A549 (cell line): ENCODE data around the gene HUNK. TPM values are rescaled to one million over a fixed set of nuclear protein-coding genes. Genes with fewer than 3 reads are reported as not detected.

ENCODE experiments used
- ATAC-seq, 2 experiments: fragments of 200-7000 bp in 1 of 2; fragments of >200 bp in 1 of 2; cut with Nextera tagmentation in 1 of 2; cut with Tn5 transposase in 1 of 2; 3 replicates each; pipeline versions ENCODE4 v1.8.0 to v1.9.1; 2018 to 2020; ENCODE audit warnings: mild to moderate bottlenecking in 1 of 2, moderate library complexity in 1 of 2
- CTCF ChIA-PET: fragments of 300-600 bp; sonication (Branson Sonifier 250); formaldehyde crosslinking; extraction: SDS; loops from one replicate; lab custom pipeline; 2021; ENCODE audit warnings: antibody characterized with exemption, inconsistent platforms; lab: Yijun Ruan, JAX
- POLR2A ChIA-PET: fragments of 350-600 bp; formaldehyde crosslinking; extraction: SDS; loops from one replicate; lab custom pipeline; 2021; ENCODE audit warnings: antibody characterized with exemption, inconsistent platforms; lab: Yijun Ruan, JAX
- DNase-seq, 2 experiments: peaks; one replicate each; pipeline versions ENCODE4 v3.0.0 to v3.0.0-alpha.2; 2011 to 2016; ENCODE audit warnings: low read depth in 1 of 2, low spot score in 1 of 2
- FAIRE-seq: peaks from 2 replicates; lab custom pipeline; 2011; peaks lifted over from hg19 to GRCh38; lab: Jason Lieb, UNC
- H3K27ac ChIP-seq, 2 experiments: fragments of >200 bp; sonication (Bioruptor Twin); formaldehyde crosslinking; 3 replicates each; pipeline ENCODE4 v1.5.1; 2016 to 2017
- H3K4me1 ChIP-seq: fragments of >200 bp; sonication (Bioruptor Twin); formaldehyde crosslinking; 3 replicates; pipeline ENCODE4 v1.6.1; 2016
- H3K4me2 ChIP-seq: fragments of >200 bp; sonication (Bioruptor Twin); formaldehyde crosslinking; 3 replicates; pipeline ENCODE4 v1.6.1; 2016
- H3K4me3 ChIP-seq: fragments of >200 bp; sonication (Bioruptor Twin); formaldehyde crosslinking; 3 replicates; pipeline ENCODE4 v1.5.1; 2016
- H3K9me3 ChIP-seq: fragments of >200 bp; sonication (Bioruptor Twin); formaldehyde crosslinking; 3 replicates; pipeline ENCODE4 v1.6.1; 2016
- CBX8 ChIP-seq: fragments of 200-600 bp; sonication (generic); IDR thresholded peaks from 2 replicates; pipeline ENCODE4 v1.6.1; 2016
- CEBPB ChIP-seq, 2 experiments: fragments of >200 bp in 1 of 2; sonication (Bioruptor Twin) in 1 of 2; formaldehyde crosslinking in 1 of 2; IDR thresholded peaks; 2 replicates each; pipeline ENCODE4 v1.6.1; 2012 to 2016
- EHMT2 ChIP-seq: fragments of 200-600 bp; sonication (generic); IDR thresholded peaks from 2 replicates; pipeline ENCODE4 v1.6.1; 2016; ENCODE audit warnings: antibody characterized with exemption, low read depth, mild to moderate bottlenecking, moderate library complexity
- FOSL2 ChIP-seq, 2 experiments: fragments of 450-650 bp in 1 of 2; fragments of >200 bp in 1 of 2; sonication (Bioruptor Twin) in 1 of 2; formaldehyde crosslinking; IDR thresholded peaks; 2 replicates each; pipeline versions ENCODE4 v1.5.0 to v1.6.1; 2016 to 2020; ENCODE audit warnings: mild to moderate bottlenecking in 1 of 2, moderate library complexity in 1 of 2
- FOXS1 ChIP-seq: fragments of 250-450 bp; sonication (Bioruptor Pico); IDR thresholded peaks from 2 replicates; pipeline ENCODE4 v1.5.0; 2020; ENCODE audit warnings: mild to moderate bottlenecking, moderate library complexity
- HOXA7 ChIP-seq: fragments of 250-450 bp; sonication (Bioruptor Pico); IDR thresholded peaks from 2 replicates; pipeline ENCODE4 v1.5.0; 2020; ENCODE audit warnings: mild to moderate bottlenecking, moderate library complexity
- HOXB13 ChIP-seq: fragments of 250-450 bp; sonication (Bioruptor Pico); IDR thresholded peaks from 2 replicates; pipeline ENCODE4 v1.5.0; 2020; ENCODE audit warnings: low read depth, mild to moderate bottlenecking, moderate library complexity
- HOXB5 ChIP-seq: fragments of 250-450 bp; sonication (Bioruptor Pico); IDR thresholded peaks from 2 replicates; pipeline ENCODE4 v1.5.0; 2020; ENCODE audit warnings: mild to moderate bottlenecking, moderate library complexity
- JUNB ChIP-seq: fragments of >200 bp; sonication (Bioruptor Twin); formaldehyde crosslinking; IDR thresholded peaks from 2 replicates; pipeline ENCODE4 v1.6.1; 2016
- KDM1A ChIP-seq: fragments of 200-600 bp; sonication (generic); IDR thresholded peaks from 2 replicates; pipeline ENCODE4 v1.6.1; 2016; ENCODE audit warnings: low read depth, mild to moderate bottlenecking
- MAFK ChIP-seq: fragments of 450-650 bp; IDR thresholded peaks from 2 replicates; pipeline ENCODE4 v1.6.1; 2014; ENCODE audit not compliant: partially characterized antibody
- MYC ChIP-seq: IDR thresholded peaks from 2 replicates; pipeline ENCODE4 v1.6.1; 2012; ENCODE audit warnings: mild to moderate bottlenecking, inconsistent platforms, low read length, improper control_type of control experiment, borderline replicate concordance
- PHF8 ChIP-seq: fragments of 200-600 bp; sonication (generic); IDR thresholded peaks from 2 replicates; pipeline ENCODE4 v1.6.1; 2016; ENCODE audit warnings: low read depth, mild to moderate bottlenecking, antibody characterized with exemption, moderate library complexity, borderline replicate concordance
- POLR2A ChIP-seq: IDR thresholded peaks from 2 replicates; pipeline ENCODE4 v1.6.1; 2012; ENCODE audit warnings: mild to moderate bottlenecking, low read length
- POLR2AphosphoS2 ChIP-seq: conservative IDR thresholded peaks from 2 replicates; pipeline ENCODE4 v1.6.1; 2012; ENCODE audit warnings: low read length, improper control_type of control experiment, inconsistent platforms
- RARB ChIP-seq: fragments of 250-450 bp; sonication (Bioruptor Pico); IDR thresholded peaks from 2 replicates; pipeline ENCODE4 v1.8.0; 2021; ENCODE audit warnings: mild to moderate bottlenecking, moderate library complexity
- RNF2 ChIP-seq: fragments of 200-600 bp; sonication (generic); IDR thresholded peaks from 2 replicates; pipeline ENCODE4 v1.6.1; 2016; ENCODE audit warnings: low read depth, mild to moderate bottlenecking, antibody characterized with exemption, moderate library complexity, borderline replicate concordance
- SMC3 ChIP-seq: fragments of >200 bp; sonication (Bioruptor Twin); formaldehyde crosslinking; IDR thresholded peaks from 3 replicates; pipeline ENCODE4 v1.6.1; 2018; ENCODE audit warnings: inconsistent platforms
- TP53 ChIP-seq: fragments of 250-450 bp; sonication (Bioruptor Pico); IDR thresholded peaks from 2 replicates; pipeline ENCODE4 v1.5.0; 2021; ENCODE audit warnings: mild to moderate bottlenecking, moderate library complexity
- ZSCAN20 ChIP-seq: fragments of 250-450 bp; sonication (Bioruptor Pico); IDR thresholded peaks from 2 replicates; pipeline ENCODE4 v1.8.0; 2022; ENCODE audit warnings: mild to moderate bottlenecking, moderate library complexity
- WGBS: methylation state at CpG from one replicate; pipeline ENCODE4 v1.1.6; 2017; ENCODE audit errors: missing lambda C conversion rate; 5-methylcytosine and 5-hydroxymethylcytosine counted together
- polyA plus RNA-seq, 4 experiments: library from polyadenylated mRNA; depleted of rRNA in 3 of 4; stranded (reverse); fragments of >200 nt; fragmentation: RNase III in 1 of 4; extraction: RNeasy Plus Mini Kit Qiagen cat#74134 plus additional on column Dnase treatment in 1 of 4; gene quantifications; 2 replicates in 3 of 4; 3 replicates in 1 of 4; pipeline ENCODE4 v1.2.3, GENCODE V29; 2011 to 2017
- TF ChIP-seq, protein P1 (sequence below): fragments of 450-650 bp; IDR thresholded peaks from 2 replicates; pipeline ENCODE4 v1.6.1; 2014; ENCODE audit warnings: antibody characterized with exemption

Gene HUNK
- polyA plus RNA-seq, 2 of the 4 experiments (the other 2 are of a cell fraction), result 0.44 to 0.52 TPM

GRCh38 chr21:31837041-31837440 lies 35.8 kb upstream of the HUNK start:
- no peak for ATAC-seq
- FAIRE-seq, result no peak
- Histone ChIP-seq H3K4me1 (no peaks in the 10 kb centered on the region), H3K4me2 (no peak overlapping the region), H3K4me3 (no peak overlapping the region), H3K27ac (no peak overlapping the region), H3K9me3 (no peaks in the 10 kb centered on the region)
- CTCF ChIA-PET, result interaction anchor here (0.9 kb wide), 1 partner anchor 11 kb away, joined by 3 read pairs; no protein-coding TSS in a partner anchor
- TF ChIP-seq MAFK (no peak), HOXA7 (CRISPR knock-in tag) (no peak), ZSCAN20 (no peak), JUNB (no peak), HOXB13 (CRISPR knock-in tag) (no peak), MYC (no peak), RARB (CRISPR knock-in tag) (no peak), FOSL2 (IDR thresholded peaks at IDR 0.05) (no peak), FOSL2 (CRISPR knock-in tag; IDR thresholded peaks at IDR 0.05) (no peak), SMC3 (no peak), CEBPB (IDR thresholded peaks at IDR 0.05) (no peak), KDM1A (no peak), EHMT2 (no peak), POLR2AphosphoS2 (no peak), TP53 (CRISPR knock-in tag) (no peak), POLR2A (no peak), CBX8 (no peak)
- TF ChIP-seq, protein P1, sequence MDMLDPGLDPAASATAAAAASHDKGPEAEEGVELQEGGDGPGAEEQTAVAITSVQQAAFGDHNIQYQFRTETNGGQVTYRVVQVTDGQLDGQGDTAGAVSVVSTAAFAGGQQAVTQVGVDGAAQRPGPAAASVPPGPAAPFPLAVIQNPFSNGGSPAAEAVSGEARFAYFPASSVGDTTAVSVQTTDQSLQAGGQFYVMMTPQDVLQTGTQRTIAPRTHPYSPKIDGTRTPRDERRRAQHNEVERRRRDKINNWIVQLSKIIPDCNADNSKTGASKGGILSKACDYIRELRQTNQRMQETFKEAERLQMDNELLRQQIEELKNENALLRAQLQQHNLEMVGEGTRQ, result no peak
- DNase-seq, result no peak
- POLR2A ChIA-PET, result no interaction called here

- no peak overlapping the region for H3K4me3 ChIP-seq
- no peak for ATAC-seq
- POLR2A ChIA-PET, result no interaction called here
- H3K27ac ChIP-seq, result no peak overlapping the region
- TF ChIP-seq ZSCAN20 (no peak), PHF8 (no peak), FOXS1 (CRISPR knock-in tag) (no peak)
- TF ChIP-seq, all 56 proteins: peak for 0
- DNase-seq (no peak), FAIRE-seq (no peak)
- Histone ChIP-seq H3K4me2 (no peak overlapping the region), H3K4me1 (no peaks in the 10 kb centered on the region), H3K9me3 (no peaks in the 10 kb centered on the region)
- CTCF ChIA-PET, result interaction anchor here (0.6 to 0.9 kb wide), 2 partner anchors 10 to 13 kb away, joined by 3 to 4 read pairs; no protein-coding TSS in a partner anchor
- 2% methylated on average over 3 of the region's 3 CpGs for WGBS
Measured at GRCh38 chr21:31837618-31838390, 35.0 kb upstream of the HUNK start.

DNA sequence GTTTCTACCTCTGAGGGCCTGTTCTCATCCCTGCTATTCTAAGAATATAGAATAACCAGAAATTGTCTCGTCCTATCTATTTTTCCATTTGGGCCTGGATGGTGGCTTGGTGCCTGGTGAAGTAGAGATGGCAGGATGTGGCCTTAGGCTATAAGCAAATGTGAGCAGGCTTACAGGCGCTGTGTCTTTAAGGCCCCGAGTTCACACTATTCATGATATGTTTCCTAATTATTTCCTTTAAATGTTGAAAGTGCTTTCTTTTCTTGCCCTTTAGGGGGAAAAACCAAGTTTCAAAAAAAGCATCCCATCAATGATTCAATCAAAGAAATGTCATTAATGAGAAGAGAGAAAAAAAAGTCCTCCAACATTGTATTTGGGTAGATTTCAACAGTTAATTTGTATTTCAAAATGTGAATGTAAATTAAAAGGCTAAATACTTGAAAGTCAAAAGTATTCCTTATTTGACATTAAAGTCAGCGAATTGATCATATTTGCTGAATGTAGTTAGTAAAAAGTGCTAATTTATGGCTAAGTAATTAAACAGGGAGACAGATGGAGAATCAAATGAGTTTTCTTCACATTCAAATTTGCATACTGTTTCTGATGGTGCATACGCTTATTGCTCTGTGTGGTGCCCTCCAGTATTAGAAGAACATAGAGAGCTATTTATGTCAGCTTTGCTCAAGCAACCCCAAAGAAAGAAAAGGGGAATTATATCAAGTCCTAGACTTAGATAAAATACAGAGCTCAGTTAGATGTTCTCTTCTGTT lies 34.0 kb upstream of the HUNK start:
- FAIRE-seq (no peak), ATAC-seq (no peak), DNase-seq (no peak)
- no peak overlapping the region for H3K4me3 ChIP-seq
- no peaks in the 10 kb centered on the region for H3K9me3 ChIP-seq
- ChIA-PET POLR2A (no interaction called here), CTCF (interaction anchor here (0.6 kb wide), 1 partner anchor 12 kb away, joined by 4 read pairs; no protein-coding TSS in a partner anchor)
- TF ChIP-seq FOXS1 (CRISPR knock-in tag) (no peak), RNF2 (no peak), CEBPB (IDR thresholded peaks at IDR 0.05) (no peak), HOXB5 (no peak), KDM1A (no peak)
- H3K27ac ChIP-seq, result no peak overlapping the region
- H3K4me2 ChIP-seq, result no peak overlapping the region
- WGBS, result 25% methylated on average over 5 of the region's 5 CpGs
- no peaks in the 10 kb centered on the region for H3K4me1 ChIP-seq
